Measurements from ENCODE around the gene TRIM62.

GRCh38 chr1:33183306-33183705 lies 1.5 kb upstream of the TRIM62 start:
- TF ChIP-seq EZH2phosphoT487 (IDR thresholded peaks at IDR 0.05; ENCODE audit: borderline replicate concordance, low read depth, low read length) (no peak), CTCF (conservative IDR thresholded peaks at IDR 0.05; ENCODE audit: low read length) (no peak)
